Measurements from ENCODE around the gene OLFML2A. TPM values are rescaled to one million over a fixed set of nuclear protein-coding genes. Genes with fewer than 3 reads are reported as not detected.

OLFML2A gene
- total RNA-seq, 2 donors from 2014 or later = 16.7 to 18.5 TPM

Other genes starting within 250 kb of the OLFML2A start
- gene NR6A1, start 5.8 kb upstream of the OLFML2A start, total RNA-seq = 10 to 100 TPM in 1 of 2 donors, 1 to 10 TPM in 1; 1.3 to 53.7 TPM
- not detected for gene WDR38, start 76.3 kb downstream of the OLFML2A start, total RNA-seq
- gene RPL35, start 84.8 kb downstream of the OLFML2A start, total RNA-seq = 1,000 to 10,000 TPM; 1,539 to 2,854 TPM
- gene ARPC5L, start 85.0 kb downstream of the OLFML2A start, total RNA-seq = 10 to 100 TPM; 27.8 to 41.1 TPM
- 10 to 100 TPM; 12.5 to 28.3 TPM for gene GOLGA1, start 163.9 kb downstream of the OLFML2A start, total RNA-seq

All from prostate gland (tissue), 2 donors.